ENCODE data around the gene CRYGS.

CRYGS gene

DNA sequence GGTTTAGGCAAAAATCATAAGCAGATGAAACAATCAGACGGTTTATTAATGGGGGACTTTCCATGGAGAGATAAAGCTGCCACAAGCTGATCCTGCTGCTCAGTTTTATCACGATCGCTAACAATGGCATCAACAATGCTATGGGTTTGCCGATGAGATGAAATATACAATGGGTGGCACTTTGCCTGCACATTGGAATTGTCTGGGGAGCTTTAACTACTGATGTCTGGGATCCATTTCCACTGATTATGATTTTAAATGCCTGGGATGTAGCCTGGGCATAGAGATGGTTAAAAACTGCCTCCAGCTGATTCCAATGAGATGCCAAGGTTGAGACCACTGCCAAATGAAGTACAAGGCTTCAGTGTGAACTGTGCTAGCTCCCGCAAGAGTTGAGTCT lies 30.8 kb downstream of the CRYGS start:
- Histone ChIP-seq H3K36me3 (ENCODE audit: control insufficient read depth in 2 of 2, insufficient read depth in 1 of 2, low read length in 2 of 2) (no peaks in the 10 kb centered on the region), H3K4me3 (ENCODE audit: low read depth, low read length) (no peak overlapping the region), H3K27ac (ENCODE audit: extremely low read depth, low read depth, low read length) (no peak overlapping the region), H3K4me1 (ENCODE audit: control insufficient read depth, insufficient read depth, low read length) (no peaks in the 10 kb centered on the region), H3K9me3 (ENCODE audit: control insufficient read depth, insufficient read depth, low read depth, low read length) (no peaks in the 10 kb centered on the region)
- TF ChIP-seq ZNF621 (tag by site-specific recombination; IDR thresholded peaks at IDR 0.05), result no peak
- TF ChIP-seq, protein P1, sequence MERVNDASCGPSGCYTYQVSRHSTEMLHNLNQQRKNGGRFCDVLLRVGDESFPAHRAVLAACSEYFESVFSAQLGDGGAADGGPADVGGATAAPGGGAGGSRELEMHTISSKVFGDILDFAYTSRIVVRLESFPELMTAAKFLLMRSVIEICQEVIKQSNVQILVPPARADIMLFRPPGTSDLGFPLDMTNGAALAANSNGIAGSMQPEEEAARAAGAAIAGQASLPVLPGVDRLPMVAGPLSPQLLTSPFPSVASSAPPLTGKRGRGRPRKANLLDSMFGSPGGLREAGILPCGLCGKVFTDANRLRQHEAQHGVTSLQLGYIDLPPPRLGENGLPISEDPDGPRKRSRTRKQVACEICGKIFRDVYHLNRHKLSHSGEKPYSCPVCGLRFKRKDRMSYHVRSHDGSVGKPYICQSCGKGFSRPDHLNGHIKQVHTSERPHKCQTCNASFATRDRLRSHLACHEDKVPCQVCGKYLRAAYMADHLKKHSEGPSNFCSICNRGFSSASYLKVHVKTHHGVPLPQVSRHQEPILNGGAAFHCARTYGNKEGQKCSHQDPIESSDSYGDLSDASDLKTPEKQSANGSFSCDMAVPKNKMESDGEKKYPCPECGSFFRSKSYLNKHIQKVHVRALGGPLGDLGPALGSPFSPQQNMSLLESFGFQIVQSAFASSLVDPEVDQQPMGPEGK (tag by site-specific recombination; IDR thresholded peaks at IDR 0.05), result no peak
- no peak for TF ChIP-seq KLF7 (tag by site-specific recombination; IDR thresholded peaks at IDR 0.05; ENCODE audit: borderline replicate concordance)
- TF ChIP-seq ZNF529 (tag by site-specific recombination; IDR thresholded peaks at IDR 0.05; ENCODE audit: insufficient replicate concordance), result no peak
- TF ChIP-seq, protein P2, sequence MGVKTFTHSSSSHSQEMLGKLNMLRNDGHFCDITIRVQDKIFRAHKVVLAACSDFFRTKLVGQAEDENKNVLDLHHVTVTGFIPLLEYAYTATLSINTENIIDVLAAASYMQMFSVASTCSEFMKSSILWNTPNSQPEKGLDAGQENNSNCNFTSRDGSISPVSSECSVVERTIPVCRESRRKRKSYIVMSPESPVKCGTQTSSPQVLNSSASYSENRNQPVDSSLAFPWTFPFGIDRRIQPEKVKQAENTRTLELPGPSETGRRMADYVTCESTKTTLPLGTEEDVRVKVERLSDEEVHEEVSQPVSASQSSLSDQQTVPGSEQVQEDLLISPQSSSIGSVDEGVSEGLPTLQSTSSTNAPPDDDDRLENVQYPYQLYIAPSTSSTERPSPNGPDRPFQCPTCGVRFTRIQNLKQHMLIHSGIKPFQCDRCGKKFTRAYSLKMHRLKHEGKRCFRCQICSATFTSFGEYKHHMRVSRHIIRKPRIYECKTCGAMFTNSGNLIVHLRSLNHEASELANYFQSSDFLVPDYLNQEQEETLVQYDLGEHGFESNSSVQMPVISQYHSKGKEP (tag by site-specific recombination; IDR thresholded peaks at IDR 0.05), result no peak
- no peak for TF ChIP-seq ZBTB21 (tag by site-specific recombination; IDR thresholded peaks at IDR 0.05)
- no peak for TF ChIP-seq GFI1B (tag by site-specific recombination; IDR thresholded peaks at IDR 0.05)
- TF ChIP-seq ZNF670 (tag by site-specific recombination; IDR thresholded peaks at IDR 0.05; ENCODE audit: low read depth), result no peak
- POLR2A ChIA-PET, result no interaction called here
- CTCF ChIA-PET, result interaction anchor here (0.7 kb wide), 1 partner anchor 22 kb away, joined by 3 read pairs; no protein-coding TSS in a partner anchor

DNA sequence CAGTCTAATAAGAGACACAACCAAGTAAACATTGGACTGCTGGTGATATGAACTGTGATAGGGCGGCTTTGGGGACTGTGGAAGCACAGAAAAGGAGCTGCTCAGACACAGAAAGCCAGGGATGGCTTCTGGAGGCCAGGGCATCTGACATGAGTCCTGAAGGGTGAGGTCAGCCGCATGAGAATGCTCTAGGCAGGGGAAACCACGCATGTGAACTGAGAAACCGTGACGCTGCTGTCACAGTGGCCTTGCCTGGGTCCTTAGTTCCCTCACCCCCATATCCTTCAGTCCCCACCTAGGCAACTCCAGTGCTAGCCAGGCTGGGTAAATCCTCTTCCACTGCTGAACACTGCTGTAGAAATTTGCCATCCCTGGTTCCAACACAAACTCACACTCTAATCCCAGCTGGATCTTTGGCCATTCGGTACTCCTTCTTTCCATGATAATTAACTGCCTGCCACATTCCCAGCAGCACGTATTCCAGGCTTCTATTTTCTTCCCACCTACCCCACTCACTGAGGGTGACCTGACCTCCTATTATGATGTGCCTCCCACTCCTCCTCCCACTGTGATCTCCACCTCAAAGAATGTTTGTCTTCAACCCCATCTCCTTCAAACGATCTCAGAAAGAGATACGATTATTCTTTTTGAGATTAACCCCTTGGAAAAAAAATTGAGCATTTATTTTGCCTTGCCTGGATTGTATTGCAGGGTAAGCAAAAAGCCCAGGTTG lies 31.4 kb downstream of the CRYGS start:
- Histone ChIP-seq H3K4me3 (ENCODE audit: low read depth, low read length) (no peak overlapping the region), H3K4me1 (ENCODE audit: control insufficient read depth, insufficient read depth, low read length) (no peaks in the 10 kb centered on the region), H3K36me3 (ENCODE audit: control insufficient read depth in 2 of 2, insufficient read depth in 1 of 2, low read length in 2 of 2) (no peaks in the 10 kb centered on the region), H3K9me3 (ENCODE audit: control insufficient read depth, insufficient read depth, low read depth, low read length) (no peaks in the 10 kb centered on the region), H3K27ac (ENCODE audit: extremely low read depth, low read depth, low read length) (no peak overlapping the region)
- TF ChIP-seq ZFHX2 (tag by site-specific recombination; conservative IDR thresholded peaks at IDR 0.05) (peak; percentile 98), EGR2 (tag by site-specific recombination; IDR thresholded peaks at IDR 0.05; ENCODE audit: low read depth) (peak; percentile 98)
- TF ChIP-seq, protein P3, sequence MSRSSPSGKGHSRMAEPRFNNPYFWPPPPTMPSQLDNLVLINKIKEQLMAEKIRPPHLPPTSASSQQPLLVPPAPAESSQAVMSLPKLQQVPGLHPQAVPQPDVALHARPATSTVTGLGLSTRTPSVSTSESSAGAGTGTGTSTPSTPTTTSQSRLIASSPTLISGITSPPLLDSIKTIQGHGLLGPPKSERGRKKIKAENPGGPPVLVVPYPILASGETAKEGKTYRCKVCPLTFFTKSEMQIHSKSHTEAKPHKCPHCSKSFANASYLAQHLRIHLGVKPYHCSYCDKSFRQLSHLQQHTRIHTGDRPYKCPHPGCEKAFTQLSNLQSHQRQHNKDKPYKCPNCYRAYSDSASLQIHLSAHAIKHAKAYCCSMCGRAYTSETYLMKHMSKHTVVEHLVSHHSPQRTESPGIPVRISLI (tag by site-specific recombination; IDR thresholded peaks at IDR 0.05), result no peak
- POLR2A ChIA-PET, result no interaction called here
- CTCF ChIA-PET, result interaction anchor here (0.7 kb wide), 1 partner anchor 22 kb away, joined by 3 read pairs; no protein-coding TSS in a partner anchor

DNA sequence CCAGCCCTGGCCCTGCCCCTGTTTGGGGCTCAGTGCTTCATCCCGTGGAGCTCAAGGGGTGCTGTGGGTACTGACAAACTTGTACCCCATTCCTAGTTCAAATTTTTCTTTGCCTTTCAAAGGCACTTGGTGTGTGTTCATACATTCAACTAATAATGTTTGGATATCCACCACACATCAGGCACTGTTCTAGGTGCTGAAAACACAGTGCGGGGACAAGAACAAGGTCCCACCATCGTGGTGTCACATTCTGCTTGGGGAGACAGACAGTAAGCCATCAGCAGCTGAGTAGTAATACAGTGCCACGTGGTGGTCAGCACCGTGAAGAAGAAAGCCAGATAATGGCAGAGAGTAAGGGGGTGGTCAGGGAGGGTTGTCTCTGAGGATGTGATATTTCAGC lies 32.5 kb downstream of the CRYGS start:
- TF ChIP-seq ZNF830 (tag by site-specific recombination; IDR thresholded peaks at IDR 0.05; ENCODE audit: low read depth), result no peak
- TF ChIP-seq, protein P4, sequence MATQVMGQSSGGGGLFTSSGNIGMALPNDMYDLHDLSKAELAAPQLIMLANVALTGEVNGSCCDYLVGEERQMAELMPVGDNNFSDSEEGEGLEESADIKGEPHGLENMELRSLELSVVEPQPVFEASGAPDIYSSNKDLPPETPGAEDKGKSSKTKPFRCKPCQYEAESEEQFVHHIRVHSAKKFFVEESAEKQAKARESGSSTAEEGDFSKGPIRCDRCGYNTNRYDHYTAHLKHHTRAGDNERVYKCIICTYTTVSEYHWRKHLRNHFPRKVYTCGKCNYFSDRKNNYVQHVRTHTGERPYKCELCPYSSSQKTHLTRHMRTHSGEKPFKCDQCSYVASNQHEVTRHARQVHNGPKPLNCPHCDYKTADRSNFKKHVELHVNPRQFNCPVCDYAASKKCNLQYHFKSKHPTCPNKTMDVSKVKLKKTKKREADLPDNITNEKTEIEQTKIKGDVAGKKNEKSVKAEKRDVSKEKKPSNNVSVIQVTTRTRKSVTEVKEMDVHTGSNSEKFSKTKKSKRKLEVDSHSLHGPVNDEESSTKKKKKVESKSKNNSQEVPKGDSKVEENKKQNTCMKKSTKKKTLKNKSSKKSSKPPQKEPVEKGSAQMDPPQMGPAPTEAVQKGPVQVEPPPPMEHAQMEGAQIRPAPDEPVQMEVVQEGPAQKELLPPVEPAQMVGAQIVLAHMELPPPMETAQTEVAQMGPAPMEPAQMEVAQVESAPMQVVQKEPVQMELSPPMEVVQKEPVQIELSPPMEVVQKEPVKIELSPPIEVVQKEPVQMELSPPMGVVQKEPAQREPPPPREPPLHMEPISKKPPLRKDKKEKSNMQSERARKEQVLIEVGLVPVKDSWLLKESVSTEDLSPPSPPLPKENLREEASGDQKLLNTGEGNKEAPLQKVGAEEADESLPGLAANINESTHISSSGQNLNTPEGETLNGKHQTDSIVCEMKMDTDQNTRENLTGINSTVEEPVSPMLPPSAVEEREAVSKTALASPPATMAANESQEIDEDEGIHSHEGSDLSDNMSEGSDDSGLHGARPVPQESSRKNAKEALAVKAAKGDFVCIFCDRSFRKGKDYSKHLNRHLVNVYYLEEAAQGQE (tag by site-specific recombination; IDR thresholded peaks at IDR 0.05), result peak; percentile 61; the same call in 1 of the 2 replicates
- Histone ChIP-seq H3K9me3 (ENCODE audit: control insufficient read depth, insufficient read depth, low read depth, low read length) (no peaks in the 10 kb centered on the region), H3K27ac (ENCODE audit: extremely low read depth, low read depth, low read length) (no peak overlapping the region), H3K4me3 (ENCODE audit: low read depth, low read length) (no peak overlapping the region), H3K36me3 (ENCODE audit: control insufficient read depth in 2 of 2, insufficient read depth in 1 of 2, low read length in 2 of 2) (no peaks in the 10 kb centered on the region), H3K4me1 (ENCODE audit: control insufficient read depth, insufficient read depth, low read length) (no peaks in the 10 kb centered on the region)
- ChIA-PET POLR2A (no interaction called here), CTCF (interaction anchor here (0.5 kb wide), 1 partner anchor 489 kb away, joined by 3 read pairs; no protein-coding TSS in a partner anchor)
